Measurements from ENCODE around the gene KLHL26. TPM values are rescaled to one million over a fixed set of nuclear protein-coding genes. Genes with fewer than 3 reads are reported as not detected.

Gene KLHL26
- total RNA-seq, 1 experiment from 2014 or later: 17.1 TPM

GRCh38 chr19:18654469-18654868 lies 17.6 kb downstream of the KLHL26 start:
- peaks cover 0 to 10% of the 10 kb centered on the region in 2 experiments; a peak in 3 of 4 replicates for H3K4me1 ChIP-seq (ENCODE audit: control insufficient read depth in 1 of 2, insufficient read depth in 2 of 2, low read length in 2 of 2)
- no peak overlapping the region for H2AFZ ChIP-seq (ENCODE audit: low read depth, low read length, poor library complexity, severe bottlenecking)
- no TSS peak for BruUV-seq (replicated peaks)
- H3K27ac ChIP-seq (ENCODE audit: low read depth, low read length): no peak overlapping the region
- RAD21 ChIA-PET (ENCODE audit: low non-redundant PET in 1 of 2, low total read pairs in 2 of 2, uncharacterized antibody in 2 of 2, unreplicated experiment in 2 of 2): no interaction called here
- no peaks in the 10 kb centered on the region for H3K9me3 ChIP-seq (ENCODE audit: control insufficient read depth in 1 of 2, insufficient read depth in 1 of 2, low read depth in 1 of 2, low read length in 2 of 2)
- no peaks in the 10 kb centered on the region for H3K9me2 ChIP-seq (ENCODE audit: insufficient read depth)
- TF ChIP-seq EGR1 (IDR thresholded peaks at IDR 0.05; ENCODE audit: low read depth) (no peak), SRF (IDR thresholded peaks at IDR 0.05; ENCODE audit: low read depth) (no peak), ZNF274 (IDR thresholded peaks at IDR 0.05; ENCODE audit: low read depth, low read length) (no peak), RAD21 (IDR thresholded peaks at IDR 0.05; ENCODE audit: low read depth) (no peak), ZFX (IDR thresholded peaks at IDR 0.05) (no peak), TCF7L2 (IDR thresholded peaks at IDR 0.05; ENCODE audit: borderline replicate concordance, extremely low read depth, insufficient read depth, insufficient read length) (no peak), SIN3A (IDR thresholded peaks at IDR 0.05; ENCODE audit: low read depth) (no peak), SP1 (IDR thresholded peaks at IDR 0.05; ENCODE audit: low read depth) (no peak), POLR2A (IDR thresholded peaks at IDR 0.05; ENCODE audit: borderline replicate concordance, extremely low read depth, insufficient read depth, insufficient read length) (no peak), CBX3 (IDR thresholded peaks at IDR 0.05; ENCODE audit: low read depth) (no peak)
- TF ChIP-seq, protein P1, sequence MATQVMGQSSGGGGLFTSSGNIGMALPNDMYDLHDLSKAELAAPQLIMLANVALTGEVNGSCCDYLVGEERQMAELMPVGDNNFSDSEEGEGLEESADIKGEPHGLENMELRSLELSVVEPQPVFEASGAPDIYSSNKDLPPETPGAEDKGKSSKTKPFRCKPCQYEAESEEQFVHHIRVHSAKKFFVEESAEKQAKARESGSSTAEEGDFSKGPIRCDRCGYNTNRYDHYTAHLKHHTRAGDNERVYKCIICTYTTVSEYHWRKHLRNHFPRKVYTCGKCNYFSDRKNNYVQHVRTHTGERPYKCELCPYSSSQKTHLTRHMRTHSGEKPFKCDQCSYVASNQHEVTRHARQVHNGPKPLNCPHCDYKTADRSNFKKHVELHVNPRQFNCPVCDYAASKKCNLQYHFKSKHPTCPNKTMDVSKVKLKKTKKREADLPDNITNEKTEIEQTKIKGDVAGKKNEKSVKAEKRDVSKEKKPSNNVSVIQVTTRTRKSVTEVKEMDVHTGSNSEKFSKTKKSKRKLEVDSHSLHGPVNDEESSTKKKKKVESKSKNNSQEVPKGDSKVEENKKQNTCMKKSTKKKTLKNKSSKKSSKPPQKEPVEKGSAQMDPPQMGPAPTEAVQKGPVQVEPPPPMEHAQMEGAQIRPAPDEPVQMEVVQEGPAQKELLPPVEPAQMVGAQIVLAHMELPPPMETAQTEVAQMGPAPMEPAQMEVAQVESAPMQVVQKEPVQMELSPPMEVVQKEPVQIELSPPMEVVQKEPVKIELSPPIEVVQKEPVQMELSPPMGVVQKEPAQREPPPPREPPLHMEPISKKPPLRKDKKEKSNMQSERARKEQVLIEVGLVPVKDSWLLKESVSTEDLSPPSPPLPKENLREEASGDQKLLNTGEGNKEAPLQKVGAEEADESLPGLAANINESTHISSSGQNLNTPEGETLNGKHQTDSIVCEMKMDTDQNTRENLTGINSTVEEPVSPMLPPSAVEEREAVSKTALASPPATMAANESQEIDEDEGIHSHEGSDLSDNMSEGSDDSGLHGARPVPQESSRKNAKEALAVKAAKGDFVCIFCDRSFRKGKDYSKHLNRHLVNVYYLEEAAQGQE (IDR thresholded peaks at IDR 0.05; ENCODE audit: low read depth): no peak
- TF ChIP-seq, protein P2, sequence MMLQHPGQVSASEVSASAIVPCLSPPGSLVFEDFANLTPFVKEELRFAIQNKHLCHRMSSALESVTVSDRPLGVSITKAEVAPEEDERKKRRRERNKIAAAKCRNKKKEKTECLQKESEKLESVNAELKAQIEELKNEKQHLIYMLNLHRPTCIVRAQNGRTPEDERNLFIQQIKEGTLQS (IDR thresholded peaks at IDR 0.05): no peak
- no peaks in the 10 kb centered on the region for H3K36me3 ChIP-seq (ENCODE audit: control insufficient read depth in 1 of 2, insufficient read depth in 2 of 2, low read length in 2 of 2)
- H3K9ac ChIP-seq (ENCODE audit: low read length): no peak overlapping the region
- intact Hi-C loops (cut with micrococcal nuclease): no loop called here
- H3K4me2 ChIP-seq (ENCODE audit: low read length): no peak overlapping the region
- no peak overlapping the region for H3K4me3 ChIP-seq (replicated peaks in 1 of 2; ENCODE audit: low read depth in 1 of 2, low read length in 2 of 2)
- no peaks in the 10 kb centered on the region for H4K20me1 ChIP-seq (ENCODE audit: insufficient read depth)
- CTCF ChIA-PET: no interaction called here
- DNase-seq (ENCODE audit: low read depth, low spot score): no peak
- no peaks in the 10 kb centered on the region for H3K27me3 ChIP-seq (ENCODE audit: insufficient read depth, low read length)
- POLR2A ChIA-PET: no interaction called here
- ATAC-seq: no peak
- peaks cover 4% of the 10 kb centered on the region; the same call in 1 of the 2 replicates for H3K79me2 ChIP-seq (ENCODE audit: insufficient read depth, low read length)

Measured in HCT116 (cell line).